GM21360 (cell line): Measurements from ENCODE around the gene SMIM22.

Source experiments
- ATAC-seq: cut with Tn5 transposase; IDR thresholded peaks from one replicate; pipeline ENCODE4 v1.9.1; 2021; ENCODE audit warnings: mild to moderate bottlenecking, moderate library complexity; ENCODE audit not compliant: unreplicated experiment

Gene SMIM22

DNA sequence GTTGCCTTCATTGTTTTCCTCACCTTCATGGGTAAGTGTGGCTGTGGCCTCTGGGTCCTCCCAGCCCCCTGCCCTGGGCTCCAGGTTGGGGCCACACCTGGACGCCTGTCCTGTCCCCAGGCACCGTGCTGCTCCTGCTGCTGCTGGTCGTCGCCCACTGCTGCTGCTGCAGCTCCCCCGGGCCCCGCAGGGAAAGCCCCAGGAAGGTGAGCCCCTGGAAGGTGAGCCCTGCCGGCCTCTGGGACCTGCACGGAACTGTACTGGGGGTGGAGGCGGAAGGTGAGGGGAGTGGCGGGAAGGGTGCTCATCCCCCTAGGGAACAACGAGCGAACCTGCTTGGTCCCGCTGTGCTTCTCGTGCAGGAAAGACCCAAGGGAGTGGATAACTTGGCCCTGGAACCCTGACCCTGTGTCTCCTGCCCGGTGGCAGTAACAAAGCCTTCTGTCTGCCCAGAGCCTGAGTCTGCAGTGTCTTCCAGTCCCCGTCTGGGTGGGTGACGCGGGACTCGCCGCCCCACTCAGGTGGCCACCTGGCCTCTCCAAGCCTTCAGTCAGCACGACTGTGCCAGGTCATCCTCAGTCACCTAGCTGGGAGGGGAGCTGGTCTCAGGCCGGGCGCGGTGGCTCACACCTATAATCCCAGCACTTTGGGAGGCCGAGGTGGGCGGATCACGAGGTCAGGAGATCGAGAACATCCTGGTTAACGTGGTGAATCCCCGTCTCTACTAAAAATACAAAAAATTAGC, 831 bp downstream of the SMIM22 start:
- no peak for ATAC-seq

DNA sequence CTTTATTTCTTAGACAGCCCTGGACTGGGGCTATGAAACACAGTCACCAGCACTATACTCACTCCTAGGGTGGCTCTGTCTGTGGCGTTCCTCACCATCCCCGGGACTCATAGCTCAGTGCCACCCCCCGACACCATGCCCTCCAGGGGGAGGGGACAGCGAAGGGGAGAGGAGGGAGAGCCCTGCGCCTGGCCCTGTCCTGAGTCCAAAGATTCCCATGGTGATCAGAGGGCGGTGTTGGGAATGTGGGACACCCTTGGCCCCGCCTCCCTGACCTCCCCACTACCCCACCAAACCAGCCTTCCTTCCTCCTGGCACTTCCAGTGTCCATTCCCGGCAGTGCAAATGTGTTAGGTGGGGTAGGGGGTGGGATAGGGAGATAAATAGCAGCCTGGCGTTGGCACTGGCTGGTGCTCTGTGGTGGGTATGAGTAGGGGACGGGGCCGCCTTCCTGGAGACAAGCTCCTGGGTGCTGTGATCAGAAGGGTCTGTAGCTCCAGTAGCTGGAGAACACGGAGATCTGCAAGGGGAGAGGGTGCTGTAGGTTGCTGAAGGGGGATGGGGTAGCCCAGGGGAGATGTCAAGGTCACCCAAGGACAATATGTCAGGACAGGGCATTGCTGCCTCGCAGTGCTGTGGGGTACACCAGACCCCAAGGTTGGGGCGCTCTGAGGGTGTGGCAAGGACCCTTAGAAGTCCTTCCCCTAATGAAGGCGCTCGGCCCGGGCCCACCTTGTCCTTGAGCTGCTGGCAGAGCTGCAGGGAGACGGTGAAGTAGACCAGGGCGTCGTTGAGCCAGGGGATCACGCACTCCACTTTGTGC, 2.0 kb downstream of the SMIM22 start:
- ATAC-seq: no peak

DNA sequence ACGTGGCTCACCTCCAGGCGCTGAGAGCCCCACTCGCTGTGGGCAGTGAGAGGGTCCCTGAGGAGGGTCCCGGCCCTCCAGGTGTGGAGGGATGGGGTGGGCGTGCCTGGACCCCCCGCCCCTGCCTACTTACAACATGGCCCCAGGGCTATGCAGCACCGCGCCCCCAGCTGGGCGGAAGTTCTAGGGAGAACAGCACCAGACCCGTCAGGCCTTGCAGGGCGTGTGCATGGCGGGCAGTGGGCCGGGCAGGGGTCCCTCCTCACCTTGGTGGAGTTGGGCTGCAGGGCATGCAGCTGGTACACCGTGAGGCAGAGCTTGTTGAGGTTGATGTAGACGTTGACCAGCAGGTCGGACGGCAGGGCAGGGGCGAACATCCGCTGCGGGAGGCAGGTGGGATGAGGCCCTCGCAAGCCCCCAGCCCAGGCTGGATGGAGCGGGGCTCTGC, 2.7 kb downstream of the SMIM22 start:
- ATAC-seq: no peak

DNA sequence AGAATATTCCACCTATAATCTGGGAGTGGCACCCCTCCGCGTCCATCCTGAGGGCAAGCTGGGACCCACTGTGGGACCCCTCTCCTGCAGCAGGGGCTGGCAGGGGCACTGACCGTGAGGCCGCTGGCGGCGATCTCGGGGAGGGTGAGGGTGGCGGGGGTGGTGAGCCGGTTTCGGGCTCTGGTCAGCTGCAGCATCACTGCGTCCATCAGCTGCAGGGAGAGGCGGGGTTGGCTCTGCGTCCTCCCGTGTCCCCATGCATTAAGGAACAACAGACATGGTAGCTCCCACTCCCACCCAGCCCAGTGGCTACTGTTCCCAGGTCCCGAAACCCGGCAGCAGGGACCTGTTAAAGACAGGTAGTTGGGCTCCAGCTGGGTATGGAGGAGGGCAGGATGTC, 3.3 kb downstream of the SMIM22 start:
- ATAC-seq: no peak

DNA sequence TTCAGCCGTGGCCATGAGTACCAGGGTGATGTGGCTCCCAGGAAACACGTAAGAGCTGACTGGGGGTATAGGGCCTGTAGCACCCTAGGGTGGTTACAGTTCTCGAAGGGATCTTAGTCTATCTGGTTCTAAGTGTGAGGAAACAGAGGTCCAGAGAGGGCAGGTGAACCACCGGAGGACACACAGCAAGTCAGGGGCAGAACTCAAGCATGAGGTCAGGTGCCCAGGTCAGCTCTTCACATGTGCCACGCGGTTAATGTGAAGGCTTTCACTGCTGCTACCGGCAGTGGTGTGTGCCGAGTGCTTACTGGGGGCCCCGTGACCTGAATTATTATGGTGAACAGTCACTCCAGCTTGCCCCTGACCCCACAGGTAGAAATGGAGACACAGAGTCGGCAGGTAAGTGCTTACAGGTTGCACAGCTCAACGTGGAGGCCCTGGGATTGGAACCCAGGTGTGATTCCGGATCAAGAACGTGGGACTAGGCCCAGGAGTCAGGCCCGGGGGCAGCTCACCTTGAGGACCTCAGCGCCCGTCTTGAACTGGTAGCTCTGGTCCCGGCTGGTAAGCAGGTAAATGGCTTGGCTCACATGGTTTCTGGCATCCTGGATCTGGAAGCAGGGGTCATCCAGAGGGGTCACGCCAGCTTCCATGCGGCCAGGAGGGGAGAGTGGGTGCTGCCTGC, 4.1 kb downstream of the SMIM22 start:
- ATAC-seq: no peak

DNA sequence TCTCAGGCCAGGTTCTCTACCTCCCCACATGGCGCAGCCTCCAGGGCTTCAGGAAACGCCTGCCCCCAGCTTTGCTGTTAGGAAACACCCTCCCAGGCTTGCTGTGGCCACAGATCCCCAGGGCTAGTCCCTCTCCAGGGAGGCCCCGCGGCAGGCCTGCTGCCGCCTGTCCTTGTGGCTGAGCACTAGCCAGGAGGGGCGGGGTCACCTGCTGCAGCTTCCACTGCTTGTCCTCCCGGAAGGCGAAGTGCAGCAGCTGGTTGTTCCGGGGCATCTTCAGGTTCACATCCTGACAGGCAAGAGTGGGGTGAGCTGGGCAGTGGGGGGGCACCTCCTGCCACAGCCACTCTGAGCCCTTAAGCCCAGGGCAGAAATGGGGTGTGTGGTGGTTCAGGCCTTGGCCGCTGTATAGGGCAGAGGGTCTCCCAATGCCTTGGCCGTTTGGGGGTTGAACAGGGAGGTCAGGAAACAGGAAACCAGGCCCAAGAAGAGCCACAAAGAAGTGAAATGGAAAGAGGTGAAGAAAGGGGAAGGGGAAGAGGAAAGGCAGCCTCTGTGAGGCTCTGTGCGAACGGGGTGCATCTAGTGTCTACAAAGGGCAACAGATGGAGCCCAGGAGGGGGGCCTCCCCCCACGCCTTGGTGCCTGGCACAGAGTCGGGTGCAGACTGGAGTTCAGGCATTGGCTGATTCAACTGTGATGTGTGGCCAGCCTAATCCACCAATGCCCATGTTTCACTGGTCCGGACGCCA, 5.3 kb downstream of the SMIM22 start:
- no peak for ATAC-seq

DNA sequence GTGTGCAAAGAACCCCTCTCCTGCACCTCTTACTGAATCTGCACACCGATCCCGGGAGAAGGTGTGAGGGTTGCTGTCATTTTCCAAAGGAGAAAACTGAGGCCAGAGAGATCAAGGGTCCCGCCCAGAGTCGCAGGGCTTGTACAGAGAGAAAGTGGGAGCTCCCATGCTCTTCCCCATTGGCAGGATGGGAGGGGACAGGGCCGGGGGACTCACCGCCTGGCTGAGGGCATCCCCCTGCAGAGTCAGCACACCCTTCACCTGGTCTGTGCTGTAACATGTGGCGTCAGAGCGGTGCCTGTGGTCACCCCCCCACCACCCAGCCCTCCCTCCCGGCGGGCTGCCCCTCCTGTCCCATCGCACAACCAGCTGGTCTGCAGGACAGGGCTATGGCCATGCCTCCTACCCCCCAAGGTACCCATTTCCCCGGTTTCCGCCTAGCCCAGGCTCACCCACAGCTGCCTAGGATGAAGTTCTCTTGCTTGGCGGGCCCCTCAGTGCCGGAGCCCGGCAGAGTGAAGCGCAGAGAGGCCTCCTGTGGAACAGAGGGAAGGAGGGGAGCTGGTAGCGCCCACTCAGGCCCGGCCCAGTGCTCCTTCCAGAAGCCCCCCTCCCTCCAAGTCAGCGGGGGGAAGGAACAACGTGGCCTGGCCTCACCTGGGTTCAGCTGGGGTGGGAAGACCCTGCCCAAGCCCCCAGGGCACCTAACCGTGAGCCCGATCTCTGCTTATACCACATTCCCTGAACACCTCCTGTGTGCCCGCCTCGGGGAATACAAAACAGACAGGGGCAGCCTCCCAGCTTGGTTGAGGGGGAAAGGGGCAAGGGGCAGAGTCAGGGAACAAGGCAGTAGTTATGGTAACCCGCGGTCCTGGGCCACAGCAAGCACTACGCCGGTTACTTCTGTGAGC, 6.1 kb downstream of the SMIM22 start:
- ATAC-seq: no peak

DNA sequence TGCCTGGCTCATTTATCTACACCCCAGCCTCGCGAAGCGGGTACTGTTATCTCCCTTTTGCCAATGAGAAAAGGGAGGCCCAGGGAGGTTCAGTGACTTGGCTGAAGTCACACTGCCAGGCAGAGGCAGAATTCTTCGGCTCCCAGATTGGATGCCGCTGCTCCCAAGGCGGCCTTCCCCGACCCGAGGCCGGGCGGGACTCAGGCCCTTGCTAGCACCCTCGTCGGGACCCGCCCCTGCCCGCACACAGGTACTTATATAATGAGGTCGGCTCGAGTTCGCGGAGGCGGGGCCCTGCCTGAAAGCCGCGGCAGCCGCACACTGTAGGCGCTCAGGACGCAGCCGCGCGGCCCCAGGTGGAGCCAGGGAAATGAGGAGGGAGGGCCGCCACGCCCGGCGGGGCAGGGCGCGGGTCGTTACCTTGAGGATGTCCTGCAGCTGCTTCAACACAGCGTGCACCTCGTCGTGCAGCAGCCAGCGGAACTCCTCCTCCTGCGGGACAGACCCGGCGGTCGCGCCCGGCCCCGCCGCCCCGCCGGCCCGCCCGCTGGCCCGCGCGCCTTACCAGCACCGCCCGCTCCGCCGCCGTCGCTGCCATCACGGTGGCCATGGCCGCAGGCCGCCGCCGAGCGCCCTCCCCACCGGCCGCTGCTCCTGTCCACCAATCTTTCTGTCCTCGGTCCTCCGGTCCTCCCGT, 6.9 kb downstream of the SMIM22 start, which contains the start of gene ROGDI:
Gene ROGDI, minus strand, starts transcription at position 672 of the 697 bp plus-strand sequence. Its CDS starts 62 bp downstream, at position 610.
- peak; percentile 47 for ATAC-seq

DNA sequence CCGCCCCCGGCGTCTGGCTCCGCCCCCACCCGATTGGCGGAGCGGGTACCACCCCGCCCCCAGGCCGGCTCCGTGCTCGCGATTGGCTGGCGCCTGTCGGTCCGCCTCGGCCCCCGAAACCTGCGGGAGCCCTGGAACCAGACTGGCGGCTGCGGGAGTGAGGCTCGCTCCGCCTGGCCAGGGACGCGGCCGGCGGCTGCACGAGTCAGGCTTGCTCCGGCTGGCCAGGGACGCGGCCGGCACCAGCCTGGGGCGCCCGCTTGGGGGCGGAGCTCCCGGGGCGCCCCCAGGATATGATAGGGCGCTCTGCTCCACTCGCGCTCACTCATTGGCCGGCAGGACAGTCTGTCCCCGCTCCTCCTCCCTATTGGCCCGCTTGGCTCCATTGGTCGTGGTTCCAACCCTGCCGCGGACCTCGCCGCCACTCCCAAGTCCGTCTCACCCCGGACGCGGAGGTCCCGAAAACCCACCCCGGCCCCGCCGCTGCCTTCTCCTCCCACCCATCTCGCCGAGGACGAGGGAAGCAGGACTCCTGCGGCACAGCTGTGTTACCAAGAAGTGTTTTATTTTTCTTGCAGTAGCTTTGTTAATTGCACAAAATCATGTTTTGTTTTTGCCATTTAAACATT, 7.6 kb downstream of the SMIM22 start:
- peak; percentile 92 for ATAC-seq

DNA sequence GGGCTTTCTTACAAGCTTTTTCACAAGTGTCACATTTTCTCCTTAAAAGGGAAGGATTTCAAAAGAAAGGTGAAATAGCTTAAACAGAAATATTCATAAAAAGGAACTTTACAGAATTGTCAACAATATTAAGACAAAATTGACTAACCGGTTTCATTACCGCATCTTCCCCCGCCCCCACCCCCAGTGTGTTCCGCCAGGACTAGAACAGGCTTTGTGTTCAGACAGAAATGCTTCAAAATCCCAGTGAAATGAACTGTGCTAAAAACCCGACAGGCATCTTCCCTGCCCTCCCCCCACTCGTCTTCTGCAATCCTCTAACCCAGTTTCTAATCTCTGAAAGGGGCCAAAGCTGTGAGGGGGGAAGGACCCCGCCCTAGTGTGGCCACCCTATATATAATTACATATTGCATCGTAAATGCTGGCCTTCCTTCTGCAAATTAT, 8.3 kb downstream of the SMIM22 start:
- ATAC-seq: no peak

DNA sequence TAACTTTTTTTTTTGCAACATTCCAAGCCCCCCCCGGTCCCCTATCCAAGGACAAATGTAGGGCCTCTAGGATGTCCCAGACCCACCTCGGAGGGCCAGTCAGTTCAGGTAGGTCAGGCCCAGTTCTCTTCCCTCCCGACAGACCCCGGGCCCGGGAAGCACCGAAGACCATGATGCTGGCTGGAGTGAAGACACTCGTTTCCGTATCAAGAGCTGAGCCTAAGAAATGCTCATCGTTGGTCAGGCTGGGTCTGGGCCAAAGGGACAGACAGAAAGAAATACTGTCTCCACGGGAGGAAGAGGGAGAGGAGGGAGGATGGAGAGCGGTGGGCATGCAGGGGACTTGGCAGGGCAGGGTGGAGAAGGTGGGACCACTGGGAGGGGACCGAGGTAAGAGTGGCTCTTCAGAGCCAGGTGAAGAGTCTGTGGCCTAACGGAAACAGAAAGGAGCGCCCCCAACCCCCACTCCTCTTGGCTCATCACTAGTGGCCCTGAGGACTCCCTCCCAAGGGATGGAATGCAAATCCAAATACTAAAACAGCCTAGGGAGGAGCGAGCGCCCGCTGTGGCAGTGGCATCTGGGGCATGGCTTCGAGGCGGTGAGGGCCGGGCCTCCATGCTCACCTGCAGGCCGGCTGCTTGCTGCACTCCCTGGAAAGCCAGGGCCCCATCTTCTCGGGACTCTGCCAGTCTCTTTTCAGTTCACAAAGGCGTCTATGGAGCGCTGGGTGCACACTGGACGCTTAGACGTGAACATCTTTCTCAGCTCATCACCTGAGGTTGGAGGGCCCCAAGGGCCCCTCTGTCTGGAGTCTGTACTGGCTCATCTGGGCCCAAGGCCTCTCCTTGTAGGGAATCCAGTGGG, 9.0 kb downstream of the SMIM22 start:
- ATAC-seq: no peak

DNA sequence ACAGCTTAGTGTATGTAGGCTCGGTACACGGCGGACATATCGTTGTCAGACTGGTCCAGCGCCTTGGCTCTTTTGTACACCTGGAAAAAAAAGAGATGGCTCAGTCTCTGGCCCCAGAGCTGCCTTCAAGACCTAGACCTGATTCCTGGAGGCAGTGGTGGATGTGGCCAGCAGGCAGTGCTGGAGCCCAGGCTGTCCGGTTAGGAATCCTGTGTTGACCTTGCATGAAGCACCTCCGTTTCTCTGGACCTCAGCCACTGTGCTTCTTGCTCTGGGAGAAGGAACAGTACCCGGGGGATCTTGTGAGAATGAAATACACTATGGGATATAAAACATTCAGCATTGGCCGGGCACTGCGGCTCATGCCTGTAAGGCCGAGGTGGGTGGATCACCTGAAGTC, 10.1 kb downstream of the SMIM22 start:
- ATAC-seq: no peak

DNA sequence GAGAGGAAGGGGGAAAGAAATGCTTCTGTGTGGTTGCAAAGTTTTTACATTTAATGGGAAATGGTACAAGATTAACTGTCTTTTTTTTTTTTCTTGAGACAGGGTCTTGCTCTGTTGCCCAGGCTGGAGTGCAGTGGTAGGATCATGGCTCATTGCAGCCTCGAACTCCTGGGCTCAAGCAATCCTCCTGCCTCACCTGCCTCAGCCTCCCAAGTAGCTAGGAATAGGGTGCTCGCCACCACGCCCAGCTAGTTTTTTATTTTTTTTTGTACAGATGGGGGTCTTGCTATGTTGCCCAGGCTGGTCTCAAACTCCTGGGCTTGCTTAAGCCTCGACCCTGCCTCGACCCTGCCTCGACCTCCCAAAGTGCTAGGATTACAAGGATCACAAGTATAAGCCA, 11.1 kb downstream of the SMIM22 start:
- ATAC-seq: no peak

DNA sequence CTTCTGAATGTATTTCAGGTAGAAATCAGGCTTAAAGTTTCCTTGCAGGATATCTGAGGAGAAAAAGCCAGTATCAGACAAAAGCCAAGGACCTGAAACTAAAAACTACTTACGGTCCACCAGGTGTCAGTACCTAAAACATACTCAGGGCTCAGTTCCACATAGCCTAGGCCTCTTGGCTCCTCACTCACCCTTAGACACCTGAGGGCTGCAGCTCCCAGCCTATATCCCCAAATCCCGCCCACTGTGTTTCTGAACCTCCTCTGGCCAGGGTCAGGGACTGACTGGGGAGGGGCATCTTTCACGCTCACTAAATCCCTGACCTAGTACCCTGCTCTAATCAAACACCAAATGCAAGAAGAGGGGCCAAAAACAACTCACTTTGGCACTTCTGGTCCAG, 16.1 kb downstream of the SMIM22 start:
- ATAC-seq: no peak

DNA sequence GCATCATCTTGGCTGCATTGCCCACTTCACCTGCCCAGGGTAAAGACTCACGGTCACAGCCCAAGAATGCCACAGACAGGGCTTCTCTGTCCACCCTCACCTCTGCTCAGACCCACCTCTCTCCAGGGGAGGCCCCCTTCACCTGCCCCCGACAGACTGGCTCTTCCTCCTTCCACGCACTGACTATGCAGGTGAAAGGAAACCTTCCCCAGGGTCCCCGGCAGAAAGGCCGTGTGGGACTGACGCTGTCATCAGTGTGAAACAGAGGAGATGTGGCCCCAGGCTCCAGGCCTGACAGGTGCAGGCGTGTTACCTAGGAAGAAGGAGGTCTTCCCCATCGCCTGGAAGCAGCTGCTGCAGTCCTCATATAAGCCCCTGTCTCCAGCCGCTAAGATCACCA, 16.6 kb downstream of the SMIM22 start:
- ATAC-seq: no peak

DNA sequence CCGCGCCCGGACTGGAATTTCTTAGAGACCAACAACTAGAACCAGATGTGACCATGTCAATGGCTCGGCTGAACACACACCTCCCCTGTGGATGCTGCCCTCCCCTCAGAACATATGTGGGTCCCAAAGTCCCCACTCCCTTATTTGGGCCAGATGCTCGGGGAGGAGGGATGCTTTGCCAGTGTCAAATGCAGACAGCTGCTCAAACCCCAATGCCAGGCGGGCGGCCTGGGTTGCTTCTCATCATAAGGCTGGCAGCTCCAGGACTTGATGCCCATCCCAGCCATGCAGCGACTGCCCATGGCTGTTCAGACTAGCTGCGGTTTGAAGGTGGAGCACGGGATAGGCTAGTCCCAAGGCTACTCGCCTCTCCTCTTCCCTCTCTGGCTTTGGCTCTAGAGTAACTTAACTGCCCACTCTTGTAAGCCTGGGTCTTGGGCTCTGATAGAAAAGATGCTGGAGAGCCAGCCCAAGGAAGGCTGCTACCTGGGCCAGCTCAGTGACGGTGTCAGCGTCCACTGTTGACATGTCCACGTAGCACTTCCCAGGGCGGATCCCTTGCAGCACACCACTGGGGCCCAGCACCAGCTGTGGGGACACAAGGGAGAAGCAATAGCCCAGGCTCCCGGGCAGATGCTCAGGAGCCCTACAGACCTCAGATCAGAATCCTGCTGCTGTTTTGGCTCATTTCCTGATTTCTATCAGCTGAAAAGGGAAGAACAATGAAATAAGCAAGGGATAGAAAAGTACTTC, 18.3 kb downstream of the SMIM22 start:
- no peak for ATAC-seq

DNA sequence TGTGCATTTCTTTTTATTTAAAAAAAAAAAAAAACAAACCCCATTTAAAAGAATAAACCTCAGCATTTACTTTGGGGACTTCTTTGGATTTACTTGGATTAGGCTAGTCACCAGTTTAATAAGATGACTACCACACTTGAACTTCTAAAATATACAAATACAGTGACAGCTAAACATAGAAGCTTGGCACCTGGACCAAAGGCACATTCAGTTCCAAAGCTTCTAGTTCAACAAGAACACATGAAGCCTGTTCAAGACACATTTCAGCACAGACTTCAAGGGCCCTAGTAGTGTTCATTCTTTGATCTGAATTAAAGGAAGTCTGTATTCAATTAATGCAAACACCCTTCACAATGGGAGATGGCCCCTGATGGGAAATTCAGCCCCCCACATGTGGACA, 18.9 kb downstream of the SMIM22 start:
- no peak for ATAC-seq
